ENCODE data around the gene ATP2C1. TPM values are rescaled to one million over a fixed set of nuclear protein-coding genes. Genes with fewer than 3 reads are reported as not detected.

Gene ATP2C1
- total RNA-seq, 2 experiments from 2014 or later: 47.4 to 48.5 TPM

GRCh38 chr3:130991126-130991525 is 97.2 kb downstream of the ATP2C1 start:
- ChIA-PET POLR2A (no interaction called here), CTCF (no interaction called here)
- H3K4me1 Mint-ChIP-seq: no peaks in the 10 kb centered on the region
- no peak overlapping the region for H3K27ac Mint-ChIP-seq
- intact Hi-C loops (cut with DNase I, micrococcal nuclease): no loop called here
- ATAC-seq (peak; percentile 36), DNase-seq (peak; percentile 9)
- peaks cover 12% of the 10 kb centered on the region for H3K36me3 Mint-ChIP-seq (ENCODE audit: low read depth)
- no peak overlapping the region for H3K4me3 Mint-ChIP-seq
- H3K9me3 Mint-ChIP-seq (ENCODE audit: low read depth): no peaks in the 10 kb centered on the region
- no peaks in the 10 kb centered on the region for H3K27me3 Mint-ChIP-seq

- H3K4me3 Mint-ChIP-seq: no peak overlapping the region
- H3K9me3 Mint-ChIP-seq (ENCODE audit: low read depth): no peaks in the 10 kb centered on the region
- POLR2A ChIA-PET: no interaction called here
- no peaks in the 10 kb centered on the region for H3K4me1 Mint-ChIP-seq
- CTCF ChIA-PET: no interaction called here
- H3K27ac Mint-ChIP-seq: no peak overlapping the region
- no peak for ATAC-seq
- no peak for DNase-seq
- no peaks in the 10 kb centered on the region for H3K27me3 Mint-ChIP-seq
- peaks cover 16% of the 10 kb centered on the region for H3K36me3 Mint-ChIP-seq (ENCODE audit: low read depth)
- intact Hi-C loops (cut with DNase I, micrococcal nuclease): no loop called here
Observed at GRCh38 chr3:130992344-130992743, 98.5 kb downstream of the ATP2C1 start.

- Mint-ChIP-seq H3K9me3 (ENCODE audit: low read depth) (no peaks in the 10 kb centered on the region), H3K36me3 (ENCODE audit: low read depth) (peaks cover 21% of the 10 kb centered on the region), H3K4me3 (no peak overlapping the region), H3K4me1 (no peaks in the 10 kb centered on the region), H3K27ac (no peak overlapping the region), H3K27me3 (no peaks in the 10 kb centered on the region)
- DNase-seq (no peak), ATAC-seq (no peak)
- ChIA-PET CTCF (interaction anchor here (0.5 to 1.4 kb wide), 2 partner anchors 51 to 154 kb away, joined by 3 read pairs; no protein-coding TSS in a partner anchor), POLR2A (no interaction called here)
- intact Hi-C loops (cut with DNase I, micrococcal nuclease): no loop called here
Observed at GRCh38 chr3:130997289-130997688, 103.4 kb downstream of the ATP2C1 start.

- POLR2A ChIA-PET: interaction anchor here (0.7 kb wide), 1 partner anchor 498 kb away, joined by 4 read pairs; no protein-coding TSS in a partner anchor
- H3K36me3 Mint-ChIP-seq (ENCODE audit: low read depth): peaks cover 36% of the 10 kb centered on the region
Observed at GRCh38 chr3:131001071-131001470, 107.2 kb downstream of the ATP2C1 start.

GRCh38 chr3:131004603-131005002 is 110.7 kb downstream of the ATP2C1 start:
- no peak overlapping the region for H3K27ac Mint-ChIP-seq
- intact Hi-C loops (cut with DNase I, micrococcal nuclease): no loop called here
- H3K4me3 Mint-ChIP-seq: no peak overlapping the region
- ATAC-seq: no peak
- no peaks in the 10 kb centered on the region for H3K27me3 Mint-ChIP-seq
- H3K4me1 Mint-ChIP-seq: peaks cover 6% of the 10 kb centered on the region
- H3K9me3 Mint-ChIP-seq (ENCODE audit: low read depth): no peaks in the 10 kb centered on the region
- H3K36me3 Mint-ChIP-seq (ENCODE audit: low read depth): peaks cover 40% of the 10 kb centered on the region
- ChIA-PET CTCF (no interaction called here), POLR2A (interaction anchor here (0.5 kb wide), 1 partner anchor 17 kb away, joined by 5 read pairs; no protein-coding TSS in a partner anchor)
- no peak for DNase-seq

More at GRCh38 chr3:131001071-131001470, 107.2 kb downstream of the ATP2C1 start:
- Mint-ChIP-seq H3K4me3 (no peak overlapping the region), H3K27me3 (no peaks in the 10 kb centered on the region), H3K27ac (no peak overlapping the region), H3K4me1 (peaks cover 6% of the 10 kb centered on the region), H3K9me3 (ENCODE audit: low read depth) (no peaks in the 10 kb centered on the region)
- CTCF ChIA-PET: no interaction called here
- intact Hi-C loops (cut with DNase I, micrococcal nuclease): no loop called here
- DNase-seq (no peak), ATAC-seq (no peak)

GRCh38 chr3:131007256-131007655 is 113.4 kb downstream of the ATP2C1 start:
- ATAC-seq: no peak
- intact Hi-C loops (cut with DNase I, micrococcal nuclease): no loop called here
- ChIA-PET POLR2A (no interaction called here), CTCF (interaction anchor here (1.0 kb wide), 1 partner anchor 9 kb away, joined by 3 read pairs; no protein-coding TSS in a partner anchor)
- peaks cover 41% of the 10 kb centered on the region for H3K36me3 Mint-ChIP-seq (ENCODE audit: low read depth)
- H3K27ac Mint-ChIP-seq: no peak overlapping the region
- H3K27me3 Mint-ChIP-seq: no peaks in the 10 kb centered on the region
- no peaks in the 10 kb centered on the region for H3K9me3 Mint-ChIP-seq (ENCODE audit: low read depth)
- peaks cover 6% of the 10 kb centered on the region for H3K4me1 Mint-ChIP-seq
- H3K4me3 Mint-ChIP-seq: no peak overlapping the region
- no peak for DNase-seq

- Mint-ChIP-seq H3K36me3 (ENCODE audit: low read depth) (peaks cover 42% of the 10 kb centered on the region), H3K4me1 (peaks cover 6% of the 10 kb centered on the region), H3K4me3 (no peak overlapping the region), H3K9me3 (ENCODE audit: low read depth) (no peaks in the 10 kb centered on the region), H3K27ac (no peak overlapping the region), H3K27me3 (no peaks in the 10 kb centered on the region)
- ATAC-seq (no peak), DNase-seq (no peak)
- intact Hi-C loops (cut with DNase I, micrococcal nuclease): no loop called here
- POLR2A ChIA-PET: no interaction called here
- CTCF ChIA-PET: interaction anchor here (1.0 kb wide), 1 partner anchor 10 kb away, joined by 3 read pairs; no protein-coding TSS in a partner anchor
Observed at GRCh38 chr3:131007782-131008181, 113.9 kb downstream of the ATP2C1 start.

- ATAC-seq (no peak), DNase-seq (no peak)
- Mint-ChIP-seq H3K27ac (no peak overlapping the region), H3K4me1 (peaks cover 6% of the 10 kb centered on the region), H3K27me3 (no peaks in the 10 kb centered on the region), H3K9me3 (ENCODE audit: low read depth) (no peaks in the 10 kb centered on the region), H3K4me3 (no peak overlapping the region), H3K36me3 (ENCODE audit: low read depth) (peaks cover 47% of the 10 kb centered on the region)
- intact Hi-C loops (cut with DNase I, micrococcal nuclease): no loop called here
- POLR2A ChIA-PET: no interaction called here
- CTCF ChIA-PET: interaction anchor here (1.0 kb wide), 1 partner anchor 10 kb away, joined by 3 read pairs; no protein-coding TSS in a partner anchor
Observed at GRCh38 chr3:131008326-131008725, 114.4 kb downstream of the ATP2C1 start.

- ATAC-seq (peak; percentile 49), DNase-seq (no peak)
- H3K27me3 Mint-ChIP-seq: no peaks in the 10 kb centered on the region
- H3K9me3 Mint-ChIP-seq (ENCODE audit: low read depth): no peaks in the 10 kb centered on the region
- H3K4me3 Mint-ChIP-seq: no peak overlapping the region
- no peak overlapping the region for H3K27ac Mint-ChIP-seq
- peaks cover 1% of the 10 kb centered on the region for H3K4me1 Mint-ChIP-seq
- ChIA-PET POLR2A (no interaction called here), CTCF (interaction anchor here (1.3 kb wide), 1 partner anchor 10 kb away, joined by 3 read pairs; no protein-coding TSS in a partner anchor)
- H3K36me3 Mint-ChIP-seq (ENCODE audit: low read depth): peaks cover 41% of the 10 kb centered on the region
- intact Hi-C loops (cut with DNase I, micrococcal nuclease): no loop called here
Observed at GRCh38 chr3:131009698-131010097, 115.8 kb downstream of the ATP2C1 start.

GRCh38 chr3:131018970-131019369 is 125.1 kb downstream of the ATP2C1 start:
- Mint-ChIP-seq H3K27me3 (no peaks in the 10 kb centered on the region), H3K36me3 (ENCODE audit: low read depth) (peaks cover 37% of the 10 kb centered on the region), H3K27ac (no peak overlapping the region), H3K4me1 (peaks cover 46% of the 10 kb centered on the region), H3K4me3 (no peak overlapping the region), H3K9me3 (ENCODE audit: low read depth) (no peaks in the 10 kb centered on the region)
- intact Hi-C loops (cut with DNase I, micrococcal nuclease): no loop called here
- no peak for ATAC-seq
- ChIA-PET POLR2A (no interaction called here), CTCF (interaction anchor here (1.1 to 1.4 kb wide), 3 partner anchors 14 to 261 kb away, joined by 3 to 5 read pairs (median 3); no protein-coding TSS in a partner anchor)
- no peak for DNase-seq

- H3K36me3 Mint-ChIP-seq (ENCODE audit: low read depth): peaks cover 47% of the 10 kb centered on the region
- POLR2A ChIA-PET: no interaction called here
- ATAC-seq: no peak
- H3K4me3 Mint-ChIP-seq: no peak overlapping the region
- H3K27ac Mint-ChIP-seq: no peak overlapping the region
- H3K4me1 Mint-ChIP-seq: peaks cover 58% of the 10 kb centered on the region
- no peaks in the 10 kb centered on the region for H3K27me3 Mint-ChIP-seq
- intact Hi-C loops (cut with DNase I, micrococcal nuclease): loop anchor here in 1 of 2 experiments (10.0 kb wide), 1 partner anchor 1125 kb away; the partner anchor contains the start of gene TMCC1
- CTCF ChIA-PET: interaction anchor here (1.3 kb wide), 1 partner anchor 11 kb away, joined by 3 read pairs; no protein-coding TSS in a partner anchor
- DNase-seq: no peak
- peaks cover 2% of the 10 kb centered on the region for H3K9me3 Mint-ChIP-seq (ENCODE audit: low read depth)
Observed at GRCh38 chr3:131020122-131020693, 126.3 kb downstream of the ATP2C1 start.

GRCh38 chr3:131025539-131025938 is 131.7 kb downstream of the ATP2C1 start:
- peak overlapping the region; percentile 90 for H3K4me3 Mint-ChIP-seq
- H3K27me3 Mint-ChIP-seq: no peaks in the 10 kb centered on the region
- peaks cover 55% of the 10 kb centered on the region for H3K4me1 Mint-ChIP-seq
- POLR2A ChIA-PET: interaction anchor here (1.7 kb wide), 1 partner anchor 132 kb away, joined by 6 read pairs; the partner anchor contains the start of gene ATP2C1
- intact Hi-C loops (cut with DNase I, micrococcal nuclease): loop anchor here (5.0 to 10.0 kb wide), 5 partner anchors 268 to 1697 kb away; partner anchors contain the start of genes NPHP3 (in 1 of the 2), NUDT16 (in 1 of the 2) and TMCC1 (in 1 of the 2)
- ATAC-seq: no peak
- H3K27ac Mint-ChIP-seq: peak overlapping the region; percentile 96
- peaks cover 25% of the 10 kb centered on the region for H3K36me3 Mint-ChIP-seq (ENCODE audit: low read depth)
- CTCF ChIA-PET: interaction anchor here (1.1 to 4.7 kb wide), 3 partner anchors 9 to 16 kb away, joined by 4 to 20 read pairs (median 5); no protein-coding TSS in a partner anchor
- DNase-seq: no peak
- peaks cover 2% of the 10 kb centered on the region for H3K9me3 Mint-ChIP-seq (ENCODE audit: low read depth)
